GM19467 (cell line): Measurements from ENCODE around the gene CTBP2.

Experiments used
- ATAC-seq: cut with Tn5 transposase; IDR thresholded peaks from one replicate; pipeline ENCODE4 v1.9.1; 2021; ENCODE audit warnings: mild to moderate bottlenecking, moderate library complexity; ENCODE audit not compliant: unreplicated experiment

CTBP2 gene

DNA sequence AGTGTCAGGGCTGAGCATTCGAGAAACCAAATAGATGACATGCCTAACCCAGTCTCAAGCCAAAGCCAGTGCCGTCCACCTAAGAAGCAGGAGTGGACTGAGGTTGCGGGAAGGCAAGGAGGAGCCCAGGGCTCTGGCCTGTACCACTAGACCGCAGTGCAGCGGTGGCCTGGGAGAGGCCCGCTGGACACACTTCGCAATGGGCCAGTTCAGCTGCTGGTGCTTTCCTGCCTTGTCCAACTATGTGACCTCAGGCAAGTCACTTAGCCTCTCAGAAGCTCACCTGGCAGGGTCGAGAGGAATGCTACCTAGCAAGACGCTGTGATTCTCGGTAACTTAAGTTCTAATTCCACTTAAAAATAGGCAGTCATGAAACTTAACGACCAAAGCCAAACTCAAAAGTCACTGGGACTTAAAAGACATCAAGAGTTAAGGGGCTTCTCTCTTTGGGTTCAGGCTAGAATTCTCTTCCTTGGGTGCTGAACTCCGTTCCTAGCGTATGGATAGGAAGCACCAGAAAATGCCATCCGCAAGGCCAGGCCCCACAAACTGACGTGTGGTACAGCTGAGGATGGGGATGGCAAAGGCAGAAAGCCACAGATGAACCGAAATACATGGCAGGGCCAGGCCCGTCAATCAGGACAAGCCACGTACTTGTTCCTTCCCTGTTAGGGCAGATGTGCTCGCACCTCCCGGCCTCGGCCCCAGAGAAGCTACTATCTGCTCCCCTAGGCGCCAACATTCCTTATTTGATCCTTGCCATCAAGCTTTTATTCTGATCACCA is 34.2 kb downstream of the CTBP2 start:
- no peak for ATAC-seq

DNA sequence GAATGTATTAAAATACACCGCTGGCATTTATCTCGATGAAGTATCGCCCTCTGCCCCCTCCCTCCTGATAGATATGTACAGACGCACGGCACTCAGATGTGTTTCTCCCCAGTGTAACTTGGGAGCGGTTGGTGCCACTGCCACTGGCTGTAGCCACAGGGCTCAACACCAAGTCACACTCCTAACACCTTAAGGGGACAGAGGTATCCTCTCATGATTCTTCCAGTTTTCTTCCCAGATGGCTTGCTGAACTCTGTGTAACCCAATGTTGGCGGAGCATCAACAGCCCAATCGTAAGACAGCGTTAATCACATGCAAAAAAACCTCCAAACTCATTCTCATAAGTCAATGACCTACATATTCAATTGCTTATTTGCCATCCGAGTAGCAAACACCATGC is 35.5 kb downstream of the CTBP2 start:
- no peak for ATAC-seq

GRCh38 chr10:125124115-125124487 is 36.3 kb downstream of the CTBP2 start:
- ATAC-seq: no peak

- no peak for ATAC-seq
These were observed 36.8 kb downstream of the CTBP2 start for GRCh38 chr10:125123476-125124114.

DNA sequence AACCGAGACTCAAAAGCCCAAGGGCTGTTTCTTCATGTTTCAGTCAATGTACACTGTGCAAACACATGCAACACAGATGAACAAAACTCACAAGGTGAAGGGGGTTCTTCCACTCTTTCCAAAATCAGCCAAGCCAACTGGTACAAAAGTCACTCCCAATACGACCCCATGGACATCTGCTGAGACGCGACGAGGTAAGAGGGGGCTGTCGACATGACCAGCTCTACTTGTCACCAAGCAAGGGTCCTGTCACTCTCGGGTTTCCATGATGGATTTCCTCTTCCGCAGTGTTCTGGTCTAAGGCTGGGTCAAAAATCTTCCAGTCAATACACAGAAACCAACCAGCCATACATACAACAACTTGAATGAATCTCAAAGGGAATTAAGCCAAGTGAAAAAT is 37.8 kb downstream of the CTBP2 start:
- no peak for ATAC-seq

DNA sequence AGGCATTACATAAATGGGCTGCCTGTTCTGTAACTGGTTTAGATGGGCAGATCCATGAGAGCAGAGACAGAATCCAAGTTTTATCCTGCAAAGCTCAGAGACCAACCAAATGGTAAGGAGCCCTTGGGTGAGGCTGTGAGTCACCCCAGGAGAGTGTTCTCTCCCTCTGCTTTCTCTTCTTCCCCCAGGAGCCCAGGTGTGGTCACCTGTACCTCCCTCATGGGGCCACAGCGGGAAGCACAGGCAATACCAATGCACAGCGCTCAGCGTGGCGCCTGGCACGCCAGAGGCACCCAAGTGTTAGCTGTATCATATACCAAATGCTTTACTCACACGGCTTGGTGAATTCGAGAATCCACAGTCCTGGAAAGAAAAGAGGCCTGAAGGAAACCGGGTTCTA is 39.4 kb downstream of the CTBP2 start:
- no peak for ATAC-seq

GRCh38 chr10:125120053-125120710 is 40.2 kb downstream of the CTBP2 start:
- no peak for ATAC-seq

DNA sequence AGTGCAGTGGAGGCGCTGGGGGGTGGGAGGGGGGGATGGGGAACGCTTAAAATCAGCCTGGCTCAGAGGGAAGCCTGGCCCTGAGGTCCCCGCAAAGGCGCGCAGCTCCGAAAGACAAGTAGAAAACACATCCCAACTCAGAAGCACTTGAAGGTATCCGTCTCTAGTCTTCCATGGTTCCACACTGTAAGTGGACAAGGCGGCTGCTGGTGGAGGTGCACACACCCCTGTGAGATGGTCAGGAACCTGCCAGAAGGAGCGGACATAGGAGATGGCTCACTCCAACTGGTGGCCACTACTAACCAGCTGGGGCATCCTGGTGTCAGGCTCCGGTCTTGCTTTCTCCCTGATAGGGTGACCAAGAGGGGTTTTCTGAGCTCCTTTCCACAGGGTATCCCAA is 41.7 kb downstream of the CTBP2 start:
- no peak for ATAC-seq

DNA sequence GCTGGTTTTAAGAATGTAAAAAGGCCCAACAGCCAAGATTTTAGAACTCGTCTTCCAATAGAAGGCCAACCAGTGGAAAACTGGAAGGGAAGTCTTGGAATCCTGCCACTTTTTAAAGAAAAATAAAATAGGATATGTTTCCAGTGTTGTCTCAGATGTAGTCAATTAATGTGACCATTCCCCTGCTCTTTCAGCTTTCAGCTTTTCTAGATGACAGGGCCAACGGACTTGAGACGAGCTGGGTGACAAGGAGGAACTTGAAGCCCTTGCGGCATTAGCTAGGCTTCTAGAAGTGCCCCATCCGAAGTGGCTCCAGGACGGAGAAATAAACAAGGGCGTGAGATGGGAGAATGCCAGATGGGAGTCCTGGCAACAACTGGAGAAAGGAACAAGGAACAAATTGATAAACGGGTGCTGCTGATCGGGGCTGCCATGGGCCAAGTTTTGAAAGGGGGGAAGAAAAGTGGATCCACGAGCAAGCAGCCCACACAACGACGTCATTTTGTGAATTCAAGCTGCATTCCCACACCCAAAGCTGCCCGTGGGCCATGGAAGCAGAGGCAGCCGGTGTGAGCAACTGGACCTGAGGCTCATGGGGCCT is 42.3 kb downstream of the CTBP2 start:
- no peak for ATAC-seq

DNA sequence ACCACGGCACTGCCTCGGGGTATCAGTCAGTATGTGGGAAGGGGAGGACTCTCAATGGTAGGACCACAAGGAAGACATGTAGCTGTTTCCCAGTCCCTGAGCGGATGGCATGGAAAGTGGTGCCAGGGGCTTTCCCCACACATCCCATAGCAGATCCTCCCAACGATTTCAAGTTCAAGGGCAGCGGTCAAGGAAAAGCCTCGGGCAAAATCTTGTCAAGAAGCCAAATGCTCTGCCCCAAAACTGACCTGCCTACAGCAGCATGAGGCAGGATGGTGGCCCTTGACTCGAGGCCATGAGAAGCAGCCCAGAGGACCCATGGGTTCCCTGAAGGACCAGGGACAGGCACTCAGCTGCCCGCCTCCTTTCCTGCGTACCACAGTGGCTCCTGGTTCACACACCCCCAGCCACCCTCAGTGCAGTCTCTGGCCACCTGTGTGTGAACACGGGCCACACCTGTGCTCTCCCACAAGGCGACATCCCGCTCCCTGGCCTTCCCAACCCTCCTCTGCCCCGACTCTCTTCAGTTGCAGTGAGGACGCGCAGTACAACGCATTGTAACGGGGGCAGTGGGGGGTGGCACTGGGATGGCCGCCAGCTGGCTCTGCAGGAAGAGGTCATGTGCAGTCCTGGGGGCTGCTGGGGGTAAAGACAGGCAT is 43.6 kb downstream of the CTBP2 start:
- no peak for ATAC-seq

DNA sequence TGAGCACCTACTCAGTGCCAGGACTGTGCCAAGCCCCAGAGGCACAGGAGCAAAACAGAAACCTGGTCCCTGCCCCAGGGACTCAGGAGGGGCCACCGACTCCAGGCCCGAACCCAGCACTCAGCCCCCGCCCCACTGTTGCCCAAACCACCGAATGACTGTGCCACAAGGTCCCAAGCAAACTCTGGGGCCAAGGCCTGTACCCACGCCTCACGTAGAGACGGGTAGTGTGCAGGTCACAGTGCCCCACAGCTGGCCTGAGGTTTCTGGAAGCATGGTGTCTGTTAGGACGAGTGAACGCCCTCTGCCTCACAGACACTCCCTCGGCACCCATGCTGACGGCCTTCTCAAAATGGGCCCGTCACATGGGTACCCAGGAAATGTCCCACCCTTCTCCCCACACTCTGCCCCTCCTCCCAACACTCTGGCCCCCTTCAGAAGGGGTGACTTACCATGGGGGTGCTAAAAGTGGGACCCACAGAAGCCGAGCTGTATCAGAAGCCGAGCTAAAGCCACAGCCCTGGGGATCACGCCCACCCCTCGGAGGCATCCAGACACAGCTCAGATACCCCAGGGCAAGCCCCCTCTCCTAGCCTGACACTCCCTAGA is 44.2 kb downstream of the CTBP2 start:
- no peak for ATAC-seq

- no peak for ATAC-seq
These were observed 45.0 kb downstream of the CTBP2 start for GRCh38 chr10:125115409-125115808.

- no peak for ATAC-seq
These were observed 45.5 kb downstream of the CTBP2 start for GRCh38 chr10:125114761-125115391.

DNA sequence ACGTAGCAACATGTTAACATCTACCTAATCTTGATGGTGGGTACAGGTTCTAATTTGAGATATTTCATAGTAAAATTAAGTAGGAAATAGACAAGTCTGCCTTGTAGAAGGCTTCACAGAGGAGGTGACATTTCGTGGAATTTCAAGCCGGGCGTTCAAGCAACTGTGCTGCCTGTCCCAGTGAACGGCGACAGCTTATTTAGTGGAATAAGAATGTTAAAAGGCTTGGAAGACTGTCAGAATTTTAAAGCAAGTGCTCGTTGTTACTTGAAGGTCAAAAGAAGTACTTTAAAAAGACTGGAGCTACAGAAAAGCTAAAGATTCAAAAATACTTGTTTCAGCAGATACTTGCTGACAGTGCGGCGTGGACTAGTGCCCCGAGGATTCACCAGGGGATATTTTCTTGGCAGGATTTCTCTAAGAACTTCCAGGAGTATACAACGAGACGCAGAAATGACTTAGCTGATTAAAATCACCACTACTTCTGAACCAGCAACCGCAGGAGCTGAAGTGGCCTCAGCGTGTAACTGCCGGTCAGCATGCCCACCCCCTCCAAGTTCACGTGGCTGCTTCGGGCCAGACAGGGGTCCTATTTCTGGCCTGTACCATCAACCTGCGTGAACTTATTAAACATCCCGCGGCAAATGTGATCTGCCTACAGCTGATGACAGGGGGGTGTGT is 46.5 kb downstream of the CTBP2 start:
- ATAC-seq: no peak

DNA sequence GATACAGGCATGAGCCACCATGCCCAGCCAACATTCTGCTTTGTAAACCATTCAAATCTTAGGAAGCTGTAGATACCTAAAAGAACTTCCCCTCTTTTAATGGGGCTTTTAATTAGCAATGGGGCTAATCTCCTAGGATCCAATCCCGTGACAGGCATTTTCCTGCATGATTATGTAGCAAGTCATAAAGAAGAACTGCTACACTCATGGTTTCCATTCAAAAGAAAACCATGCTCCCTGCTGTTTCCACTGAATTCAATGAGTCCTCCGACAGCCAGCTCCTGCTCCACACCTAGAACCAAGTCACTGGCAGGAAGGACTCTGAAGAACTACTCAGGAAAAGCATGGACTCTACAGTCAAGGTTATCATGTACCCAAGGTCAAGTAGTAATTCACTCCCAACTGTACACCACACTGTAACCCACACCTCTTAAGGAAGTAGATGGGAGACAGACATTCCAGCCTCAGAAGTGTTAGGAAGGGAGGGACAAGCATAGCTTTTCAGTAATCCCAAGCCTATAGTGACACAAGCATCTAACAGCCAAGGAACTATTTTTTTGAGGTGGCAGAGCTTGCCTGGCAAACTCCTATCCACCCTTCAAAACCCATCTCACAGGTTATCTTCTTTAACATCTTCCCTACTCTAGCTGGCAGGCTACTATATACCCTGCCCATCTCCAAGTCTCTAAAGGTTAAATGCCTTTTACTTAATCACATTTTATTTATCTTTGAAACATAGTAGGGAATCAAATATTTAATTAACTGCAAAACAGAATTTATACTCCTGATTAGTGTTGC is 47.5 kb downstream of the CTBP2 start:
- no peak for ATAC-seq

GRCh38 chr10:125111118-125111727 is 49.1 kb downstream of the CTBP2 start:
- ATAC-seq: no peak

- ATAC-seq: no peak
These were observed 52.3 kb downstream of the CTBP2 start for GRCh38 chr10:125107965-125108580.
